ENCODE measurements around the gene TBXAS1. TPM values are rescaled to one million over a fixed set of nuclear protein-coding genes. Genes with fewer than 3 reads are reported as not detected.

Gene TBXAS1
- total and polyA plus RNA-seq, 2 of the 8 experiments (the other 6 are each of a cell fraction or from before 2014, with no cell fraction given) = 0.86 to 2.1 TPM

- TF ChIP-seq CHD7 (IDR thresholded peaks at IDR 0.05; ENCODE audit: insufficient replicate concordance, low read length) (no peak), KDM1A (IDR thresholded peaks at IDR 0.05; ENCODE audit: borderline replicate concordance, low read length) (no peak), ASH2L (IDR thresholded peaks at IDR 0.05; ENCODE audit: low read length) (no peak), SIX5 (IDR thresholded peaks at IDR 0.05; ENCODE audit: low read depth, low read length) (no peak), KDM5A (IDR thresholded peaks at IDR 0.05; ENCODE audit: low read length) (no peak), NANOG (IDR thresholded peaks at IDR 0.05; ENCODE audit: insufficient read depth, low read depth, low read length, poor library complexity, severe bottlenecking) (no peak), E2F6 (IDR thresholded peaks at IDR 0.05) (no peak), CHD2 (IDR thresholded peaks at IDR 0.05; ENCODE audit: low read length) (no peak), HDAC6 (IDR thresholded peaks at IDR 0.05; ENCODE audit: low read depth, low read length) (no peak), POU5F1 (IDR thresholded peaks at IDR 0.05; ENCODE audit: low read depth, low read length) (no peak), SP1 (IDR thresholded peaks at IDR 0.05; ENCODE audit: low read depth, low read length) (no peak), EZH2 (IDR thresholded peaks at IDR 0.05; ENCODE audit: low read depth, low read length, severe bottlenecking) (no peak)
Observed at GRCh38 chr7:140028311-140028710, 199.2 kb downstream of the TBXAS1 start (continued).

All from H1 (cell line).